H1 (cell line): ENCODE data around the gene CEP290. TPM values are rescaled to one million over a fixed set of nuclear protein-coding genes. Genes with fewer than 3 reads are reported as not detected.

Source experiments
- CTCF ChIA-PET: fragments of 300-600 bp; sonication (Branson Sonifier 250); formaldehyde crosslinking; loops from one replicate; lab custom pipeline; 2021; ENCODE audit not compliant: partially characterized antibody; lab: Charles Lee
- POLR2A ChIA-PET: fragments of 300-600 bp; sonication (Branson Sonifier 250); formaldehyde crosslinking; loops from one replicate; lab custom pipeline; 2021; ENCODE audit warnings: inconsistent platforms; ENCODE audit not compliant: partially characterized antibody; lab: Charles Lee
- DNase-seq, 2 experiments: peaks; one replicate each; pipeline versions ENCODE4 v3.0.0 to v3.0.0-alpha.2; 2010 to 2022; ENCODE audit warnings: low spot score in 2 of 2, low read depth in 1 of 2, mixed read lengths in 1 of 2
- FAIRE-seq: peaks from 2 replicates; lab custom pipeline; 2011; peaks lifted over from hg19 to GRCh38; lab: Jason Lieb, UNC
- H2AFZ ChIP-seq: 2 replicates; pipeline ENCODE4 v1.8.1; 2012; ENCODE audit warnings: low read length, inconsistent platforms
- H2AK5ac ChIP-seq: 2 replicates; pipeline ENCODE4 v1.6.1; 2013; ENCODE audit warnings: low read depth, low read length
- H2BK120ac ChIP-seq: replicated peaks from 2 replicates; pipeline ENCODE3; 2013; ENCODE audit warnings: low read depth, low read length, inconsistent platforms
- H2BK12ac ChIP-seq: 2 replicates; pipeline ENCODE4 v1.6.1; 2013; ENCODE audit warnings: low read depth, low read length
- H2BK15ac ChIP-seq: 2 replicates; pipeline ENCODE4 v1.6.1; 2013; ENCODE audit warnings: low read length
- H2BK20ac ChIP-seq: 2 replicates; pipeline ENCODE4 v1.6.1; 2013; ENCODE audit warnings: low read length
- H2BK5ac ChIP-seq: 2 replicates; pipeline ENCODE4 v1.6.1; 2013; ENCODE audit warnings: low read depth, low read length
- H3K14ac ChIP-seq: 2 replicates; pipeline ENCODE4 v1.6.1; 2013; ENCODE audit warnings: inconsistent platforms; ENCODE audit not compliant: insufficient read length
- H3K18ac ChIP-seq: 2 replicates; pipeline ENCODE4 v1.6.1; 2013; ENCODE audit warnings: low read length; ENCODE audit errors: extremely low read depth
- H3K23ac ChIP-seq: 2 replicates; pipeline ENCODE4 v1.6.1; 2013; ENCODE audit warnings: inconsistent platforms; ENCODE audit not compliant: insufficient read length
- H3K23me2 ChIP-seq: 2 replicates; pipeline ENCODE4 v1.6.1; 2013; ENCODE audit warnings: low read depth, low read length
- H3K27ac ChIP-seq: 2 replicates; pipeline ENCODE4 v1.6.1; 2011; ENCODE audit warnings: low read depth, low read length, inconsistent platforms
- H3K27me3 ChIP-seq, 4 experiments: replicated peaks in 1 of 4; 1 replicate in 1 of 4; 2 replicates in 3 of 4; pipeline versions ENCODE4 v1.6.1 to v1.8.1; 2011 to 2013; ENCODE audit warnings: low read length in 3 of 4, mild to moderate bottlenecking in 3 of 4, inconsistent platforms in 2 of 4, mixed read lengths in 2 of 4, moderate library complexity in 1 of 4; ENCODE audit not compliant: control insufficient read depth in 3 of 4, insufficient read depth in 3 of 4; ENCODE audit errors: extremely low read depth in 1 of 4
- H3K36me3 ChIP-seq, 4 experiments: 2 replicates each; pipeline versions ENCODE4 v1.6.1 to v1.8.1; 2011 to 2013; ENCODE audit warnings: mild to moderate bottlenecking in 4 of 4, low read length in 3 of 4, moderate library complexity in 2 of 4, control low read depth in 1 of 4, inconsistent platforms in 1 of 4; ENCODE audit not compliant: insufficient read depth in 4 of 4, control insufficient read depth in 2 of 4
- H3K4ac ChIP-seq: replicated peaks from 2 replicates; pipeline ENCODE3; 2013; ENCODE audit warnings: low read length, low read depth, mixed read lengths, inconsistent platforms; ENCODE audit not compliant: insufficient read length
- H3K4me1 ChIP-seq, 4 experiments: replicated peaks in 1 of 4; 1 replicate in 1 of 4; 2 replicates in 3 of 4; pipeline versions ENCODE4 v1.6.1 to v1.8.1; 2011 to 2013; ENCODE audit warnings: low read length in 3 of 4, inconsistent platforms in 2 of 4, mixed read lengths in 1 of 4; ENCODE audit not compliant: insufficient read depth in 4 of 4, control insufficient read depth in 3 of 4
- H3K4me2 ChIP-seq, 2 experiments: 2 replicates each; pipeline versions ENCODE4 v1.6.1 to v1.8.1; 2011 to 2013; ENCODE audit warnings: low read depth in 2 of 2, low read length in 2 of 2, control low read depth in 1 of 2, inconsistent platforms in 1 of 2, mild to moderate bottlenecking in 1 of 2; ENCODE audit not compliant: insufficient read depth in 1 of 2
- H3K4me3 ChIP-seq, 4 experiments: fragments of 200-600, 300-600 bp in 1 of 4; sonication (generic), shearing (Covaris generic), sonication (Bioruptor Twin) in 1 of 4; 2 replicates each; pipeline versions ENCODE4 v1.5.1 to v1.8.1; 2011 to 2016; ENCODE audit warnings: low read length in 4 of 4, low read depth in 3 of 4, control low read depth in 2 of 4, inconsistent platforms in 2 of 4, mild to moderate bottlenecking in 2 of 4, mixed read lengths in 1 of 4, moderate library complexity in 1 of 4; ENCODE audit not compliant: insufficient read depth in 2 of 4; ENCODE audit errors: extremely low read depth in 1 of 4
- H3K56ac ChIP-seq: replicated peaks from 2 replicates; pipeline ENCODE3; 2013; ENCODE audit warnings: low read depth, mild to moderate bottlenecking, mixed read lengths, low read length, inconsistent platforms; ENCODE audit not compliant: insufficient read length
- H3K79me1 ChIP-seq: 2 replicates; pipeline ENCODE4 v1.6.1; 2013; ENCODE audit warnings: low read depth, low read length, control low read depth
- H3K79me2 ChIP-seq, 2 experiments: 2 replicates each; pipeline versions ENCODE4 v1.6.1 to v1.8.1; 2012 to 2013; ENCODE audit warnings: low read length in 2 of 2, mild to moderate bottlenecking in 2 of 2, inconsistent platforms in 1 of 2; ENCODE audit not compliant: insufficient read depth in 2 of 2, control insufficient read depth in 1 of 2
- H3K9ac ChIP-seq, 4 experiments: replicated peaks in 1 of 4; 1 replicate in 1 of 4; 2 replicates in 3 of 4; pipeline versions ENCODE4 v1.6.1 to v1.8.1; 2011 to 2013; ENCODE audit warnings: low read depth in 3 of 4, low read length in 3 of 4, control low read depth in 2 of 4, mild to moderate bottlenecking in 2 of 4, moderate library complexity in 2 of 4, inconsistent platforms in 1 of 4; ENCODE audit errors: extremely low read depth in 1 of 4
- H3K9me3 ChIP-seq, 2 experiments: 2 replicates each; pipeline versions ENCODE4 v1.6.1 to v1.8.1; 2012 to 2013; ENCODE audit warnings: mild to moderate bottlenecking in 2 of 2, moderate library complexity in 2 of 2, control low read depth in 1 of 2, inconsistent platforms in 1 of 2, low read depth in 1 of 2, low read length in 1 of 2, mixed read lengths in 1 of 2; ENCODE audit not compliant: insufficient read depth in 2 of 2
- H4K20me1 ChIP-seq, 2 experiments: replicated peaks in 1 of 2; 2 replicates each; pipeline versions ENCODE3 to v1.8.1; 2011 to 2013; ENCODE audit warnings: inconsistent platforms in 2 of 2, low read length in 2 of 2, mild to moderate bottlenecking in 1 of 2; ENCODE audit not compliant: insufficient read depth in 2 of 2, control insufficient read depth in 1 of 2
- H4K5ac ChIP-seq: 2 replicates; pipeline ENCODE4 v1.6.1; 2013; ENCODE audit warnings: low read length, low read depth, mixed read lengths, inconsistent platforms; ENCODE audit not compliant: insufficient read length
- H4K8ac ChIP-seq: 2 replicates; pipeline ENCODE4 v1.8.0; 2013; ENCODE audit warnings: mild to moderate bottlenecking, moderate library complexity, low read length, inconsistent platforms; ENCODE audit not compliant: insufficient read depth; ENCODE audit errors: extremely low read depth
- H4K91ac ChIP-seq: replicated peaks from 2 replicates; pipeline ENCODE3; 2013; ENCODE audit warnings: low read length, mixed read lengths, inconsistent platforms; ENCODE audit not compliant: insufficient read length
- JUND ChIP-seq: IDR thresholded peaks from 2 replicates; pipeline ENCODE4 v1.6.1; 2011; ENCODE audit warnings: mild to moderate bottlenecking, improper control_type of control experiment, low read length
- POLR2A ChIP-seq, 2 experiments: IDR thresholded peaks; 1 replicate in 1 of 2; 2 replicates in 1 of 2; pipeline ENCODE4 v1.6.1; 2011; ENCODE audit warnings: low read depth in 2 of 2, low read length in 2 of 2, mild to moderate bottlenecking in 2 of 2; ENCODE audit errors: control extremely low read depth in 1 of 2
- SRF ChIP-seq: IDR thresholded peaks from 2 replicates; pipeline ENCODE4 v1.6.1; 2011; ENCODE audit warnings: mild to moderate bottlenecking, low read depth, low read length, moderate library complexity
- SUZ12 ChIP-seq: fragments of 200-600 bp; sonication (generic); IDR thresholded peaks from 2 replicates; pipeline ENCODE4 v1.6.1; 2012; ENCODE audit warnings: mild to moderate bottlenecking, inconsistent platforms, low read length, moderate library complexity, mixed read lengths
- ZNF274 ChIP-seq: IDR thresholded peaks from 2 replicates; pipeline ENCODE4 v1.7.0; 2012; ENCODE audit warnings: low read length, borderline replicate concordance; ENCODE audit errors: extremely low read depth
- whole genome bisulfite sequencing, 2 experiments: shearing (Covaris generic) in 1 of 2; methylation state at CpG; one replicate each; pipeline versions ENCODE4 v1.1.6 to v1.1.7; 2013 to 2015; ENCODE audit warnings: low lambda C conversion rate in 2 of 2, mixed read lengths in 2 of 2, inconsistent platforms in 1 of 2, low coverage in 1 of 2, missing lambda C conversion rate in 1 of 2; ENCODE audit not compliant: insufficient replicate concordance in 2 of 2, insufficient coverage in 1 of 2, insufficient read length in 1 of 2; ENCODE audit errors: extremely low coverage in 1 of 2, missing lambda C conversion rate in 1 of 2; 5-methylcytosine and 5-hydroxymethylcytosine counted together
- polyA plus RNA-seq, 7 experiments: library from polyadenylated mRNA; depleted of rRNA in 3 of 7; stranded (reverse) in 5 of 7; unstranded in 2 of 7; fragments of >200 nt in 5 of 7; fragments of 200-250 nt in 2 of 7; gene quantifications; 1 replicate in 5 of 7; 2 replicates in 1 of 7; 4 replicates in 1 of 7; pipeline versions ENCODE4 v1.2.1 to v1.2.3, GENCODE V29; 2011 to 2013; ENCODE audit warnings: missing spikeins in 2 of 7, mixed read lengths in 2 of 7
- total RNA-seq: library from RNA; stranded (reverse); fragmentation: NEBNext Ultra II Directional; extraction: Animal tissue kit (Norgen Biotek cat#: 25700); gene quantifications from 2 replicates; pipeline ENCODE4 v1.2.1, GENCODE V29; 2021
- TF ChIP-seq, protein P1 (sequence below): IDR thresholded peaks from 2 replicates; pipeline ENCODE4 v1.6.1; 2012; ENCODE audit warnings: low read length, inconsistent platforms

CEP290 gene
- total and polyA plus RNA-seq, 2 of the 8 experiments (the other 6 are each of a cell fraction or from before 2014, with no cell fraction given): 2.1 to 5.9 TPM

DNA sequence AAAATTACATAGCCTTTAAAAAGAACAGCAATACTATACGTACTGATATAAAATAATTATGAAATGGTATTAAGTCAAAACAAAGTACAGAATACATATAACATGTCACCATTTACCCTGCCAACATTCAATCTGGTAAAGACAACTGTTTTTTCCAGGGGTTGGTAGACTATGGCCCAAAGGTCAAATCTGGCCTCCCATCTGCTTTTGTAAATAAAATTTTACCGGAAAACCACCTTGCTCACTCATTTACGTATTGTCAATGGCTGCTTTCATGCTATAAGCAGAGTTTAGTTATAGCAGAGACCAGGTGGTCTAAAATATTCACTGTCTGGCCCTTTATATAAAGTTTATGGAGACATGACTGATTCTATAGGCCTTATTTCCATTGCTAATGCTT lies 14.0 kb downstream of the CEP290 start:
- DNase-seq: no peak
- Histone ChIP-seq H4K20me1 (no peaks in the 10 kb centered on the region), H3K9me3 (no peaks in the 10 kb centered on the region), H4K91ac (no peak overlapping the region), H2BK120ac (no peak overlapping the region), H3K79me2 (no peaks in the 10 kb centered on the region), H3K36me3 (peaks cover 0 to 10% (median 0%) of the 10 kb centered on the region in 4 experiments; a peak in 2 of 8 replicates), H3K9ac (no peak overlapping the region), H4K8ac (no peak overlapping the region), H3K4me1 (no peaks in the 10 kb centered on the region), H3K14ac (no peak overlapping the region), H2BK15ac (no peak overlapping the region), H3K27me3 (no peaks in the 10 kb centered on the region), H2AFZ (no peak overlapping the region), H3K27ac (no peak overlapping the region), H2BK20ac (no peak overlapping the region), H2BK12ac (no peak overlapping the region), H3K18ac (no peak overlapping the region), H3K23me2 (no peaks in the 10 kb centered on the region), H3K79me1 (no peaks in the 10 kb centered on the region), H3K4me2 (no peak overlapping the region), H3K4me3 (no peak overlapping the region), H2BK5ac (no peak overlapping the region), H2AK5ac (no peak overlapping the region), H3K56ac (no peak overlapping the region), H3K4ac (no peak overlapping the region), H4K5ac (no peak overlapping the region), H3K23ac (no peak overlapping the region)
- ChIA-PET POLR2A (no interaction called here), CTCF (no interaction called here)
- FAIRE-seq: no peak
- WGBS, 2 experiments: 96% methylated on average over 3 of the region's 3 CpGs; no CpG with 5 or more reads in 1 of the 2 experiments
- TF ChIP-seq ZNF274: no peak
- TF ChIP-seq SUZ12: no peak
- no peak for TF ChIP-seq JUND
- no peak for TF ChIP-seq SRF
- TF ChIP-seq, protein P1, sequence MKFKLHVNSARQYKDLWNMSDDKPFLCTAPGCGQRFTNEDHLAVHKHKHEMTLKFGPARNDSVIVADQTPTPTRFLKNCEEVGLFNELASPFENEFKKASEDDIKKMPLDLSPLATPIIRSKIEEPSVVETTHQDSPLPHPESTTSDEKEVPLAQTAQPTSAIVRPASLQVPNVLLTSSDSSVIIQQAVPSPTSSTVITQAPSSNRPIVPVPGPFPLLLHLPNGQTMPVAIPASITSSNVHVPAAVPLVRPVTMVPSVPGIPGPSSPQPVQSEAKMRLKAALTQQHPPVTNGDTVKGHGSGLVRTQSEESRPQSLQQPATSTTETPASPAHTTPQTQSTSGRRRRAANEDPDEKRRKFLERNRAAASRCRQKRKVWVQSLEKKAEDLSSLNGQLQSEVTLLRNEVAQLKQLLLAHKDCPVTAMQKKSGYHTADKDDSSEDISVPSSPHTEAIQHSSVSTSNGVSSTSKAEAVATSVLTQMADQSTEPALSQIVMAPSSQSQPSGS: no peak
- TF ChIP-seq POLR2A (IDR thresholded peaks at IDR 0.05; ENCODE audit: control extremely low read depth in 1 of 2, low read depth in 2 of 2, low read length in 2 of 2): no peak
